ENCODE results near the gene SYNE3. TPM values are rescaled to one million over a fixed set of nuclear protein-coding genes. Genes with fewer than 3 reads are reported as not detected.

Gene SYNE3
- total RNA-seq, 2 donors from 2014 or later: 8.2 to 13.2 TPM

DNA sequence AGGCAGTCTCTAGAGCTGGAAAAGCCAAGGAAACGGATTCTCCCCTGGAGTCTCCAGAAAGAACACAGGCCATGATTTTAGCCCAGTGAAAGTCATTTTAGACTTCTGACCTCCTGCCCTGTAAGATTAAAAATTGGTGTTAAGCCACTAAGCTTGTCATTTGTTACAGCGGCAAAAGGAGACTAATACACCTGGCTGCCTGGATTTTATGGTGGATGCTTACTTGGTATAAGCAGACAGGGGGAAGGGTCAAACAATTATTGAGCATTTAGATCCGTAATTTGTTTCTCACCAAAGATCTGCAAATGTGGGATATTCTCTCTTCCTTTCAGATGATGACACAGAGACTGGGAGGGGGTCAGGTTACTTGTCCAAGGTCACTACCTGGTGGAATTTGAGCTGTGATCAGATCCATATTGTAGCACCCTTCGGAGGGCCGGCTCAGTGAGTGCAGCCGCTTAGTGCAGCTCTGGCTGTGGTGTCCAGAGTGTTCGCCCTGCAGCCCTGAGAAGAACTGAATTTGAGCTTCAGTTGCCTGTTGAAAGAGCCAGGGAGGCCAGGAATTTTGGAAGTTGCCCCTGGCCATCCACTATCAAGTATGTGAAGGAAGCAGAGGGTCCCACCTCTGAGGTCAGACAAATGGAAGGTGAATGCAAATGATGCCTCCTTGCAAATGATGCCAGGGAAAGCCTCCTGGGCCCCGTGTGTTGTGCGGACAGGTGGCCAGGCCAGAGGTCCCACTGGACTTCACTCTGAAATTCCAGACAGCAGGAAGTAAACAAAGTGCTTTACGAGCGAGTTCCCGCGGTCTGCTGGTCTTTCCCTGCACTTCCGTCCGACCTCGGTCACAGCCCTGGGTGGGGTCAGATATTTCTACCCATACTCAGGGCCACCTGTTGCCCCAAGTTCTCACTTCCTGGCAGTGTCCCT is 33.5 kb upstream of the SYNE3 start:
- H3K4me1 ChIP-seq: peaks cover 0 to 11% of the 10 kb centered on the region in 2 donors
- no peak for DNase-seq (ENCODE audit: low spot score)
- no peaks in the 10 kb centered on the region for H3K9me3 ChIP-seq
- TF ChIP-seq, protein P1, sequence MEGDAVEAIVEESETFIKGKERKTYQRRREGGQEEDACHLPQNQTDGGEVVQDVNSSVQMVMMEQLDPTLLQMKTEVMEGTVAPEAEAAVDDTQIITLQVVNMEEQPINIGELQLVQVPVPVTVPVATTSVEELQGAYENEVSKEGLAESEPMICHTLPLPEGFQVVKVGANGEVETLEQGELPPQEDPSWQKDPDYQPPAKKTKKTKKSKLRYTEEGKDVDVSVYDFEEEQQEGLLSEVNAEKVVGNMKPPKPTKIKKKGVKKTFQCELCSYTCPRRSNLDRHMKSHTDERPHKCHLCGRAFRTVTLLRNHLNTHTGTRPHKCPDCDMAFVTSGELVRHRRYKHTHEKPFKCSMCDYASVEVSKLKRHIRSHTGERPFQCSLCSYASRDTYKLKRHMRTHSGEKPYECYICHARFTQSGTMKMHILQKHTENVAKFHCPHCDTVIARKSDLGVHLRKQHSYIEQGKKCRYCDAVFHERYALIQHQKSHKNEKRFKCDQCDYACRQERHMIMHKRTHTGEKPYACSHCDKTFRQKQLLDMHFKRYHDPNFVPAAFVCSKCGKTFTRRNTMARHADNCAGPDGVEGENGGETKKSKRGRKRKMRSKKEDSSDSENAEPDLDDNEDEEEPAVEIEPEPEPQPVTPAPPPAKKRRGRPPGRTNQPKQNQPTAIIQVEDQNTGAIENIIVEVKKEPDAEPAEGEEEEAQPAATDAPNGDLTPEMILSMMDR (IDR thresholded peaks at IDR 0.05): no peak
- H3K36me3 ChIP-seq: peaks cover 1% of the 10 kb centered on the region
- no peak overlapping the region for H3K27ac ChIP-seq
- no peak overlapping the region for H3K4me3 ChIP-seq
- H3K27me3 ChIP-seq: no peaks in the 10 kb centered on the region

DNA sequence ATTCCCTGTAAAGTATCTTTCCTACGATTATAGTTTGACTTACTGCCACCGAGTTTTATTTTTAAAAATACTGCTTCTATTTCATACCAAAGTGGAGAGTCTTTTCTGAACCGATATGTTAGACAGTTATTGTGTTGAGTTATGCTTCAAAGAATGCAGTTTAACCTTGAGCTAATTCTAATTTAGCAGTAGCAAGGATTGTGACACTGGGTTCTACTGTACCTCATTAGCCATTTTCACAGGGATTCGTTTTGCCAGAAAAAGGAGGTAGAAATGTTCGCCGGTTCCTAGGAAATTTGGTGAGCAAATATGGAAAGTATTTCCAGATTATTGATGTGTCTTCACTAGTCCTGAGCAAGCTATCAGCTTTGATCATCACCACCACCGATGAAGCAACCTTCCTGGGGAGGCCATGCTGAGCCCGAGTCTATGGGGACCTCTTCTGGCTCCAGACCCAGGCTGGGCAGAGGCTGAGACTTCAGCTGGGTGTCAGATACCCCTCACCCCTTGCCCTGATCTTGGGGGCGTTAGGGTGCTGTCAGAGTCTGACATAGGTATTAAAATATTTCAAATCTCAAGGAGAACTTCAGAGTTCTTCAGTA is 32.0 kb upstream of the SYNE3 start:
- Histone ChIP-seq H3K36me3 (peaks cover 10% of the 10 kb centered on the region), H3K27ac (no peak overlapping the region), H3K4me1 (peaks cover 0 to 14% of the 10 kb centered on the region in 2 donors), H3K4me3 (no peak overlapping the region), H3K9me3 (no peaks in the 10 kb centered on the region), H3K27me3 (no peaks in the 10 kb centered on the region)
- DNase-seq (ENCODE audit: low spot score): no peak
- TF ChIP-seq, protein P1 (IDR thresholded peaks at IDR 0.05): no peak

DNA sequence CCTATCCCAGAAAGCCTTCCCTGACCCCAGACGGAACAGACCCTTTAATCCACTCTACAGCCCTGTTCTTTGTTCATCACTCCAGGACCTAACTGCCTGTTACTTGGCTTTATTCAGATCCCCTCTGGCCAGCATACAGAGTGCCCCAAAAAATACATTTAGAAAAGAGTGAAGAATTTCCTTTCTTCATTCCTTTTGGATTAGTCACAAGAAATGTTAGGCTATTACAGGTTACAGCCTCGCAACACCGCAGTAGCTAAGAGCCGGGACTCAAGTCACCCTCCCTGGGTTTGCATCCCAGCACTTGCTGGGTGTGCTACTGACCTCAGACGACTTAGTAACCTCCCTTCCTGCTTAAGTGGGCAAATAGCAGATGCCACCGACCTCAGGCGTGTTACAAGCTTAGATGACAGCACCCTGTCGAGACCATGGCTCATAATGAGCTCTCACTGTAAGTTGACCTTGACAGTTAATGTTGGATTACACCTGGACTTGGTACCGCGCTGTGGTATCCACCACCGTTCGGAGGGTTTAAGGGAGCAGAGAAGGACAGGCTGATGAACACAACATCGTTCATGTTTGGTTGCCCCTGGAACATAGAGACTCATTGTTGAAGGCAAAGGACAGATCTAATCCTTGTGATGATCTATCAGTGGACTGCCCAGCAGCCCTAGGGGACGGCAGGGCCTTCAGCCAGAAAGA is 31.3 kb upstream of the SYNE3 start:
- TF ChIP-seq, protein P1 (IDR thresholded peaks at IDR 0.05): no peak
- no peaks in the 10 kb centered on the region for H3K27me3 ChIP-seq
- H3K9me3 ChIP-seq: no peaks in the 10 kb centered on the region
- H3K4me3 ChIP-seq: no peak overlapping the region
- H3K36me3 ChIP-seq: peaks cover 10% of the 10 kb centered on the region
- H3K27ac ChIP-seq: no peak overlapping the region
- DNase-seq (ENCODE audit: low spot score): no peak
- peaks cover 0 to 14% of the 10 kb centered on the region in 2 donors for H3K4me1 ChIP-seq

DNA sequence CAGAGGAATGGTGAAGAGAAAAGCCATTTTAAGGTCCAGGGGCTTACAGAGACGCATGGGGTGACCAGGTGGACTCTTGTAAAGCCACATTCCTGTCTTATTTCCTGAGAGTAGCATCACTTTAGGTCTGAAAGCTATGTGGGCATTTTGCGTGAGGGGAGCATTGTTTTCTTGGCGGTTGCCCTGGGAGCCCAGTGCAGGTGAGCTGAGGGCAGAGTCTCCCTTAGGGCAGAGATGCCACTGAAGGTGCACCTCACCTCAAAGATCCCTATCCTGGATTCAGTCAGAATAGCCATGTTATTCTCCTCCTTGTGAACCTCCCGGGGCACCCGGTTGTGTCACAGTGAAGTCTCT is 30.8 kb upstream of the SYNE3 start:
- Histone ChIP-seq H3K36me3 (peaks cover 10% of the 10 kb centered on the region), H3K9me3 (no peaks in the 10 kb centered on the region), H3K4me3 (no peak overlapping the region), H3K4me1 (peaks cover 0 to 14% of the 10 kb centered on the region in 2 donors), H3K27me3 (no peaks in the 10 kb centered on the region), H3K27ac (no peak overlapping the region)
- TF ChIP-seq, protein P1 (IDR thresholded peaks at IDR 0.05): no peak
- no peak for DNase-seq (ENCODE audit: low spot score)

DNA sequence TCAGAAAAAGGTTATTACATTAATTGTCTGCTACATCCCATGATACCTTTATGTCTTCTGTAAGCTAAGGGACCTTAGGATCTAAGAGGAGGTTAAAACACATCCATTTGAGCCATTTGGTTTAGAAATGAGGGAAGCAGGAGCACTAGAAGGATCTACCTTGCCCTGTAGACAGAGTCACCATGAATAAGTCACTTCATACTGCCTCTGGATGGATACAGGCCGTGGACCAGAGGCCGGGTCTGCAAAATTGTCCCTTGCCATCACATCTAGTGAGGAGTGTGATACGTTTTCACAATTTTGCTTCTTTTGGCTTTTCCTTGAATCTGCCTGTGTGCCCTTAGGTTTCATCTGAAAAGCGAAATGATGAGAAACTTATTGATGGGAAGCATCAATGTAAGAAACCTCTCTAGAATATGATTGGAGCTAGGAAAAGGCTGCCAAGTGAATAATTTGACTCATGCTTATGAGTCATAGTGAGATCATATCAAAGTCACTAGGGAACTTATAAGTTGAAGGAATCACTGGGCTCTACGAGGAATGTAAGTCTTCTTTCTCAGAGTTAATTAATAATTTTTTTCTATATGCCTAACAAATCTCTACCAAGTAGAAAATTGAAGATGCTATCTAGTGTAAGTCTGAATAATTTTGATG is 29.2 kb upstream of the SYNE3 start:
- peaks cover 0 to 14% of the 10 kb centered on the region in 2 donors for H3K4me1 ChIP-seq
- H3K27ac ChIP-seq: peak overlapping the region in 1 of 2 donors; percentile 37

More for the DNA sequence above, 29.2 kb upstream of the SYNE3 start:
- H3K36me3 ChIP-seq: peaks cover 10% of the 10 kb centered on the region
- no peaks in the 10 kb centered on the region for H3K27me3 ChIP-seq
- TF ChIP-seq, protein P1 (IDR thresholded peaks at IDR 0.05): no peak
- DNase-seq (ENCODE audit: low spot score): no peak
- no peak overlapping the region for H3K4me3 ChIP-seq
- no peaks in the 10 kb centered on the region for H3K9me3 ChIP-seq

All from right atrium auricular region (tissue), 2 donors.